HepG2 (cell line): ENCODE results near the gene SMARCA4. TPM values are rescaled to one million over a fixed set of nuclear protein-coding genes. Genes with fewer than 3 reads are reported as not detected.

Source experiments
- ATF1 ChIP-seq: IDR thresholded peaks from 2 replicates; pipeline ENCODE4 v1.6.1; 2016; ENCODE audit warnings: mild to moderate bottlenecking, control low read depth
- CSRNP2 ChIP-seq: sonication (generic); formaldehyde crosslinking; conservative IDR thresholded peaks from 2 replicates; pipeline ENCODE4 v1.8.0; 2022; ENCODE audit warnings: low read depth, missing genetic modification reagents
- FOSL1 ChIP-seq: sonication (generic); formaldehyde crosslinking; IDR thresholded peaks from 2 replicates; pipeline ENCODE4 v1.9.0; 2021; ENCODE audit warnings: missing genetic modification reagents, borderline replicate concordance
- JUND ChIP-seq: sonication (generic); formaldehyde crosslinking; IDR thresholded peaks from 2 replicates; pipeline ENCODE4 v1.8.0; 2022; ENCODE audit warnings: mild to moderate bottlenecking, missing genetic modification reagents
- MEF2D ChIP-seq: sonication (generic); formaldehyde crosslinking; IDR thresholded peaks from 2 replicates; pipeline ENCODE4 v1.5.1; 2020; ENCODE audit warnings: mild to moderate bottlenecking, missing genetic modification reagents
- MLLT10 ChIP-seq: sonication (generic); formaldehyde crosslinking; IDR thresholded peaks from 2 replicates; pipeline ENCODE4 v1.4.0; 2020; ENCODE audit warnings: missing genetic modification reagents
- RBAK ChIP-seq: sonication (generic); formaldehyde crosslinking; IDR thresholded peaks from 2 replicates; pipeline ENCODE4 v1.5.1; 2020; ENCODE audit warnings: mild to moderate bottlenecking, missing genetic modification reagents
- RXRA ChIP-seq: sonication (generic); formaldehyde crosslinking; IDR thresholded peaks from 2 replicates; pipeline ENCODE4 v1.5.1; 2020; ENCODE audit warnings: missing genetic modification reagents
- SNRNP70 ChIP-seq: fragments of 200-400 bp; formaldehyde crosslinking; IDR thresholded peaks from 2 replicates; pipeline ENCODE4 v1.6.1; 2017; ENCODE audit warnings: mild to moderate bottlenecking, low read depth, low read length, moderate library complexity
- YEATS4 ChIP-seq: sonication (generic); formaldehyde crosslinking; IDR thresholded peaks from 2 replicates; pipeline ENCODE4 v1.4.0; 2020; ENCODE audit warnings: missing genetic modification reagents, borderline replicate concordance
- ZC3H13 ChIP-seq: sonication (generic); formaldehyde crosslinking; IDR thresholded peaks from 2 replicates; pipeline ENCODE4 v1.8.1; 2023; ENCODE audit warnings: mild to moderate bottlenecking, missing genetic modification reagents, moderate library complexity
- ZFY ChIP-seq: sonication (generic); formaldehyde crosslinking; IDR thresholded peaks from 2 replicates; pipeline ENCODE4 v1.4.0; 2020; ENCODE audit warnings: missing genetic modification reagents
- ZNF382 ChIP-seq: sonication (generic); formaldehyde crosslinking; IDR thresholded peaks from 2 replicates; pipeline ENCODE4 v1.5.0; 2020; ENCODE audit warnings: missing genetic modification reagents, mild to moderate bottlenecking, borderline replicate concordance
- ZNF644 ChIP-seq: IDR thresholded peaks from 2 replicates; pipeline ENCODE4 v1.6.1; 2016; ENCODE audit warnings: low read depth
- ZNF761 ChIP-seq: sonication (generic); formaldehyde crosslinking; conservative IDR thresholded peaks from 2 replicates; pipeline ENCODE4 v1.4.0; 2020; ENCODE audit warnings: mild to moderate bottlenecking, missing genetic modification reagents
- ZNF781 ChIP-seq: sonication (generic); formaldehyde crosslinking; IDR thresholded peaks from 2 replicates; pipeline ENCODE4 v1.5.1; 2020; ENCODE audit warnings: borderline replicate concordance, mild to moderate bottlenecking, missing genetic modification reagents; ENCODE audit errors: not compliant biosample characterization
- ZNF792 ChIP-seq: IDR thresholded peaks from 2 replicates; pipeline ENCODE4 v1.6.1; 2016
- polyA plus RNA-seq, 8 experiments: library from polyadenylated mRNA; depleted of rRNA in 3 of 8; stranded (reverse) in 7 of 8; unstranded in 1 of 8; fragments of >200 nt; fragmentation: Illumina TruSeq in 4 of 8; extraction: Trizol in 4 of 8; gene quantifications; 2 replicates each; pipeline versions ENCODE4 v1.2.1 to v1.2.3, GENCODE V29; 2011 to 2016; ENCODE audit warnings: low read depth in 4 of 8, missing spikeins in 1 of 8, mixed read lengths in 1 of 8; ENCODE audit not compliant: insufficient read depth in 1 of 8
- total RNA-seq, 5 experiments: library from RNA; depleted of rRNA; stranded (reverse); fragments of >200 nt; fragmentation: Illumina TruSeq; extraction: Trizol; gene quantifications; 2 replicates each; pipeline ENCODE4 v1.2.3, GENCODE V29; 2016; ENCODE audit warnings: low read depth in 1 of 5
- TF ChIP-seq, protein P1 (sequence below): sonication (generic); formaldehyde crosslinking; IDR thresholded peaks from 2 replicates; pipeline ENCODE4 v1.5.0; 2020; ENCODE audit warnings: missing genetic modification reagents
- TF ChIP-seq, protein P2 (sequence below): sonication (generic); formaldehyde crosslinking; IDR thresholded peaks from 2 replicates; pipeline ENCODE4 v1.8.0; 2022; ENCODE audit warnings: missing genetic modification reagents, mild to moderate bottlenecking, borderline replicate concordance
- TF ChIP-seq, protein P3 (sequence below): IDR thresholded peaks from 2 replicates; pipeline ENCODE4 v1.4.0; 2020; ENCODE audit warnings: mild to moderate bottlenecking, missing genetic modification reagents

The SMARCA4 gene
- total and polyA plus RNA-seq, 2 of the 13 experiments (the other 11 are each of a cell fraction or from before 2014, with no cell fraction given), result 25.4 to 45.9 TPM

DNA sequence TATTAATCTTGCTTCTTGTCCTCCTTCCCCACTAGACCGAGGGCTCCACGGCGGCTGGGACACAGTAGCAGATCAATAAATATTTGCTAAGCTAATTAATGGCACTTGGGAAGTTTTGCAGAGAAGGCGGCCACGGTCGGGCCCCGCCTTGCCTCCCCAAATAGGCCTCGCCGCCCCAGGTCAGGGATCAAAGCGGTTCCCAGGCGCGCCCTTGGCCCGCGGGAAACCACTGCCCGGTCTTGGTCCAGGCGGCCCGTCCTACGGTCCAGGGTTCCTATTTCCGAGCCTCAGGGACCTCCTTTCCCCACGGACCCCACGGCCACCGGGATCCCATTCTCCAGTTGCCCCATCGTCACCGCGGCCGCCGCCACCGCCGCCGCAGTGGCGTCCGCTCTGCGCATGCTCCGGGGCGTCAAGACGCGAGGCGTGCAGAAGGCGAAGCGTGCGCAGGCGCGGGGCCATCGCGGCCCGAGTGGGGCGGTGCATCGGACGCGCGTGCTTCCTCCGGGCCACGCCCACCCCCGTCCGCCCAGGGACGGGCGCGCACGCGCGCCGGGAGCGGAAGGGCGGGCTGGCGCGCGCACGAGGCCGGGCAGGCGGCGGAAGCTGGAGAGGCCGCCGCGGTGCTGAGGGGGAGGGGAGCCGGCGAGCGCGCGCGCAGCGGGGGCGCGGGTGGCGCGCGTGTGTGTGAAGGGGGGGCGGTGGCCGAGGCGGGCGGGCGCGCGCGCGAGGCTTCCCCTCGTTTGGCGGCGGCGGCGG lies at the start of gene SMARCA4 (continued):
- TF ChIP-seq CSRNP2, result no peak
- TF ChIP-seq ZNF644 (CRISPR knock-in tag), result no peak
- no peak for TF ChIP-seq MLLT10 (CRISPR knock-in tag)
- TF ChIP-seq ZFY (CRISPR knock-in tag), result peak; percentile 98
- TF ChIP-seq JUND (CRISPR knock-in tag), result no peak
- TF ChIP-seq RXRA (CRISPR knock-in tag), result peak; percentile 49; the same call in 1 of the 2 replicates
- TF ChIP-seq ATF1, result no peak
- TF ChIP-seq, protein P1, sequence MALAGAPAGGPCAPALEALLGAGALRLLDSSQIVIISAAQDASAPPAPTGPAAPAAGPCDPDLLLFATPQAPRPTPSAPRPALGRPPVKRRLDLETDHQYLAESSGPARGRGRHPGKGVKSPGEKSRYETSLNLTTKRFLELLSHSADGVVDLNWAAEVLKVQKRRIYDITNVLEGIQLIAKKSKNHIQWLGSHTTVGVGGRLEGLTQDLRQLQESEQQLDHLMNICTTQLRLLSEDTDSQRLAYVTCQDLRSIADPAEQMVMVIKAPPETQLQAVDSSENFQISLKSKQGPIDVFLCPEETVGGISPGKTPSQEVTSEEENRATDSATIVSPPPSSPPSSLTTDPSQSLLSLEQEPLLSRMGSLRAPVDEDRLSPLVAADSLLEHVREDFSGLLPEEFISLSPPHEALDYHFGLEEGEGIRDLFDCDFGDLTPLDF (CRISPR knock-in tag), result 0 out of 2 replicates have a peak, but pooled peaks have one; percentile 23
- TF ChIP-seq SNRNP70, result no peak
- peak; percentile 75 for TF ChIP-seq ZC3H13
- TF ChIP-seq, protein P2, sequence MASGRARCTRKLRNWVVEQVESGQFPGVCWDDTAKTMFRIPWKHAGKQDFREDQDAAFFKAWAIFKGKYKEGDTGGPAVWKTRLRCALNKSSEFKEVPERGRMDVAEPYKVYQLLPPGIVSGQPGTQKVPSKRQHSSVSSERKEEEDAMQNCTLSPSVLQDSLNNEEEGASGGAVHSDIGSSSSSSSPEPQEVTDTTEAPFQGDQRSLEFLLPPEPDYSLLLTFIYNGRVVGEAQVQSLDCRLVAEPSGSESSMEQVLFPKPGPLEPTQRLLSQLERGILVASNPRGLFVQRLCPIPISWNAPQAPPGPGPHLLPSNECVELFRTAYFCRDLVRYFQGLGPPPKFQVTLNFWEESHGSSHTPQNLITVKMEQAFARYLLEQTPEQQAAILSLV (CRISPR knock-in tag), result peak; percentile 83; the same call in 1 of the 2 replicates
- TF ChIP-seq ZNF781 (CRISPR knock-in tag), result peak; percentile 77
- peak; percentile 75; the same call in 1 of the 2 replicates for TF ChIP-seq YEATS4
- TF ChIP-seq, protein P3, sequence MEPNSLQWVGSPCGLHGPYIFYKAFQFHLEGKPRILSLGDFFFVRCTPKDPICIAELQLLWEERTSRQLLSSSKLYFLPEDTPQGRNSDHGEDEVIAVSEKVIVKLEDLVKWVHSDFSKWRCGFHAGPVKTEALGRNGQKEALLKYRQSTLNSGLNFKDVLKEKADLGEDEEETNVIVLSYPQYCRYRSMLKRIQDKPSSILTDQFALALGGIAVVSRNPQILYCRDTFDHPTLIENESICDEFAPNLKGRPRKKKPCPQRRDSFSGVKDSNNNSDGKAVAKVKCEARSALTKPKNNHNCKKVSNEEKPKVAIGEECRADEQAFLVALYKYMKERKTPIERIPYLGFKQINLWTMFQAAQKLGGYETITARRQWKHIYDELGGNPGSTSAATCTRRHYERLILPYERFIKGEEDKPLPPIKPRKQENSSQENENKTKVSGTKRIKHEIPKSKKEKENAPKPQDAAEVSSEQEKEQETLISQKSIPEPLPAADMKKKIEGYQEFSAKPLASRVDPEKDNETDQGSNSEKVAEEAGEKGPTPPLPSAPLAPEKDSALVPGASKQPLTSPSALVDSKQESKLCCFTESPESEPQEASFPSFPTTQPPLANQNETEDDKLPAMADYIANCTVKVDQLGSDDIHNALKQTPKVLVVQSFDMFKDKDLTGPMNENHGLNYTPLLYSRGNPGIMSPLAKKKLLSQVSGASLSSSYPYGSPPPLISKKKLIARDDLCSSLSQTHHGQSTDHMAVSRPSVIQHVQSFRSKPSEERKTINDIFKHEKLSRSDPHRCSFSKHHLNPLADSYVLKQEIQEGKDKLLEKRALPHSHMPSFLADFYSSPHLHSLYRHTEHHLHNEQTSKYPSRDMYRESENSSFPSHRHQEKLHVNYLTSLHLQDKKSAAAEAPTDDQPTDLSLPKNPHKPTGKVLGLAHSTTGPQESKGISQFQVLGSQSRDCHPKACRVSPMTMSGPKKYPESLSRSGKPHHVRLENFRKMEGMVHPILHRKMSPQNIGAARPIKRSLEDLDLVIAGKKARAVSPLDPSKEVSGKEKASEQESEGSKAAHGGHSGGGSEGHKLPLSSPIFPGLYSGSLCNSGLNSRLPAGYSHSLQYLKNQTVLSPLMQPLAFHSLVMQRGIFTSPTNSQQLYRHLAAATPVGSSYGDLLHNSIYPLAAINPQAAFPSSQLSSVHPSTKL (CRISPR knock-in tag), result peak; percentile 37
- TF ChIP-seq ZNF382 (CRISPR knock-in tag), result no peak
- TF ChIP-seq ZNF792 (CRISPR knock-in tag), result peak; percentile 86; the same call in 1 of the 2 replicates
- no peak for TF ChIP-seq FOSL1 (CRISPR knock-in tag)
- TF ChIP-seq MEF2D, result no peak
- TF ChIP-seq ZNF761 (CRISPR knock-in tag), result 0 out of 2 replicates have a peak, but pooled peaks have one; percentile 44
- no peak for TF ChIP-seq RBAK
